Femur (tissue), 1 donor: ENCODE measurements around the gene LELP1.
"Not testable (repeated sequence)": the region's sequence is repeated elsewhere in the genome, so short reads cannot be mapped to it uniquely, and the experiment has no call there.

Source experiments
- DNase-seq: peaks from one replicate; pipeline ENCODE4 v3.0.0-alpha.2; 2017

LELP1 gene

DNA sequence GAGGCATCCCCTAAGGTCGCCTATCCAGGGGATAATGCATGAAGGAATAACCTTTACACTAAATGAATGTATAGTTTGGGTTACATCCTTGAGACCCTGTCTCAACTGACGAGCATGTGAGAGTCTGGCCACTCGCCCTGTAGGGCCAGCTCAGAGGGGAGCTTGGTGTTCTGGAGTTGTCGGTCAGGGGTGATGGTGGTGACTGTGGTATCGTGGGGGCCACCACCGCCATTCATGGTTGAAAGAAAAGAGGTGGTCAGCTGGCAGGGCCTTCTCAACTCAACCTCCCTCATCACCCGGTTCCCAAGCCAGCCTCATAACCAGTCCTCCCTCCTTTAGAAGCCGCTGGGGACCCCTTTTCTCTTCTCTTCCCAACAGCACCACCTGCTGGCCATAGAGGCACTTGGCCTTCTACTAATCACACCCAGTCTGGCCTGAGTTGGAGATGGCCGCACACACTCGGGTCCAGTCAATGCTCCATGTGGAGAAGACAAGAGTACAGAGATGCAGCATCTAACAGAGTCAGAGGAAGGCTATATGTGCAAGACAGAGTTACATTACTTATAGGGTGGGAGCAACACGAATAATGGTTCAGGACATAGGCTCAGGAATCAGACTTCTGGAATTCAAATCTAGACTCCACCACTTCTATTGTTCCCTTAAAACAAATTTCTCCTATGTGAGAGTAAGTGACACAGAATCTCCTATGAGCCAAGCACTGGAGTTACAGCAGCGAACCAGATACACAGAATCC lies 26.0 kb downstream of the LELP1 start:
- not testable (repeated sequence) for DNase-seq

DNA sequence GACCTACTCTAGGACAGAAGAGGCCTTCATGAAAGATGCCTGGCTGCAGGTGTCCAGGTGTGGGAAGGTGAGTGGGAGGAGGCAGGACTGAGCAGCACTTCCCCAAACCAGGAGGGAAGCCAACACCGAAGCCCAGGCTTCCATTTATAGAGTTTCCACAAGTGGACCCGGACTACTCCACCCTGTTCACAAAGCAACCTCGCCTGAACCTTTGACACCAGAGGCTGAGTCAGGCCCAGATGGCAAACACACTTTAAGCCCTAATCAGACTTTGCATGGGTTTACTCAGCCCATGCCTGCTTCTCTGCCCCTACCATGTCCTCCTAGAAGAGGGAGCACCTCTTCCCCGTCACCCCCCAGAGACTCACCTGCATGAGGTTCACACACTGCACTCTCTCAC lies 28.1 kb downstream of the LELP1 start:
- no peak for DNase-seq

DNA sequence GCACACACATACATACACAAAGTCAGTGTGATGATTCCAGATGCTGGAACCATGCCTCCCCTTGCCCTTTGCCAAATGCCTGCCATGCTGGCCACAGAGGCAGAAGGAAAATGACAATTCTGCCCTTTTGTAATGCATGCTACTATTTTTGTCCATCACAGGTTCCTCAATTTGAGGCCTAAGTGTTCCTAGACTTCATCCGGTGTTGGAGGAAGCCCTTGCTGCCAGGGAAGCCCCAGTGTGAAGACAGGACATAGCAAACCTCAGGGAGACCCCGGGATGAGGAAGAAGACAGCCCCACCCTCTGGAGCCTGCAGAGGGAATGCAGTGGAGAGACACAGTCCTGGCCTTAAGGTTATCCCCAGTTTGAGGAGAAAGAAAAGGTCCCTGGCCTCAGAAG lies 28.6 kb downstream of the LELP1 start:
- DNase-seq: no peak

DNA sequence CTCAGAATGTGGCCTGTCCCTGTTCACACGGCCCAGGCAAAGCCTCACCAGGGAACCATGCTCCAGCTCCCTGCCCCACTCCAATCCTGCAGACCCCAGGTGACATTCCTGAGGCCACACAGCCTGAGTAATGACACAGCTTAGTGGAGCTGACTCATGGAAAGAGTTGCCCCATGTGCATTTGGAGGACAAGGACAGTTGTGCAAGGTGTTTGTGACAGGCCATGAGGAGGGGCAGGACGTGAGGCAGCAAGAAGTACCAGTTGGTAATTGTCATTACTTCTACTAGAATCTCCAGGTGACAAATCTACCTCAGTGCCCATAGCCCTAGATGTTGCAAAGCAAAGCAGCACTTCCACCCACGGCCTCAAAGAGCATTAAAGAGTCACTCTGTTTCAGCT lies 29.3 kb downstream of the LELP1 start:
- DNase-seq: peak; percentile 35

DNA sequence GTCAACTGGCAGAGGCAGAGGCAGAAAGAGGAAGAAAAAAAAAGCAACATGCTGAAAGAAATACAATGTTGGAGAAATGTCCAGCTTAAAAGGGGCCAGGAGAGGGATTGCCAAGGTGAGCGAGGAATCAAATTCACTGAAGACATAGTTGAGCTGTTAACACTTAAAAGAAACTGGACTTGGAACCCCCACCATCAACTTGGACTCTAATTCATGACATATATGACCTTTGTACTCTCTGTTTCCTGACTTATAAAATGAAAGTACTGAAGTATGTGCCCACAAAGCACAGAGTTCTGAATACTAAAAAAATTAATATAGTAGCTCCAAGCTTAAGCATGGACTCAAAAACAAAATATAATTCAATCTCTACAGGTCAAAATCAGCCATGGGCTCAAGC lies 30.2 kb downstream of the LELP1 start:
- DNase-seq: no peak

DNA sequence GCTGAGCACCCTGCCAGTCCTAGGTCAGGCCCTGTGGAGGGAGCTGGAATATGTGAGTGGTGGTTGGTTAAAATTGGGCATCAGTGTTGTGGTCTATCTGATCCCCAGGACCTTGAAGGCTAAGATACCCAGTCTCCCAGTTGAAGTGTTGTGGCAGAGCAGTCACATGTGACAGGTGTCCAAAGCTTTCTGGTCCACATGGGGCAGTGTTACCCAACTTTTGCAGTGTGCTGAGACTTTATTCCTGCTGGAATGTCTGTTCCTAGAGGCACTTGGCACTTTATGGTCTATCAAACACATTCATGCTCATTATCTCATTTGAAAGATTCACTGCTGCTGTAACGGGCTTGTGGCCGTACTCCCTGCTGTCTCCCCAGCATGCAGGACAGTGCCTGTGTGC lies 35.3 kb downstream of the LELP1 start:
- no peak for DNase-seq

DNA sequence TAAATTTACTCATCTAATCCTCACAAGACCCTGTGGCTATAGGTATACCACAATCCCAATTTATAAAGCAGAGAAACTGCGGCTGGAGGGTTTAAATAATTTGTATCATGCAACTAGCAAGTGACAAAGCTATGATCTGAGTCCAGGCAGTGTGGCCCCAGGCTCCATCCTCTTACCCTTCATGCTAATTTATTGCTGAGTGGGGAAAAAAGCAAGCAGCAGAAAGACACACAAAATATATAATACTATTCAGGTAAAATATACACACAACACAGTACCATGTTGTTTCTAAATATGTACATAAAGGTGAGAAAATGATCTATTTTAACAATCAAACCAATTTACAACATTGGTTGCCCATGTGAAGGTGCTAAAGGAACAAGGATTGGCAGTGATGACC lies 38.9 kb downstream of the LELP1 start:
- no peak for DNase-seq

DNA sequence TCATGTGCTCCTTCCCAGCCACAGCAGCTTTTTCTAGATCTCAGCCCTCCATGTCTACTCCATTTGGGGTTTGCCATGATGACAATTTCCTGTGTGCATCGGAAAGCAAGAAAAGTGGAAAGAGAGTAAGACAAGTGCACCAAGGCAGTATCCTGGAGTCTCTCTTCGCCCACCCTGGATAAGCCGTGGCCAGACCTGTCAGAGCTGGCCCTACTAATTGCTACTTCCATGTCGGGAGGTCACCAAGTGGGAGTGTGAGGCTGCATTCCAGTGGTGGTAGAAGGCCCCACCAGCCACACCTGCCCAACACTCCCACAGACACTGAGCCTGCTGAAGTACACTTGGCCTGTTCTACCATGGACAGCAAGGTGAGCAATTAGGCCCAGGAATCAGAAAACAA lies 42.2 kb downstream of the LELP1 start:
- DNase-seq: no peak

DNA sequence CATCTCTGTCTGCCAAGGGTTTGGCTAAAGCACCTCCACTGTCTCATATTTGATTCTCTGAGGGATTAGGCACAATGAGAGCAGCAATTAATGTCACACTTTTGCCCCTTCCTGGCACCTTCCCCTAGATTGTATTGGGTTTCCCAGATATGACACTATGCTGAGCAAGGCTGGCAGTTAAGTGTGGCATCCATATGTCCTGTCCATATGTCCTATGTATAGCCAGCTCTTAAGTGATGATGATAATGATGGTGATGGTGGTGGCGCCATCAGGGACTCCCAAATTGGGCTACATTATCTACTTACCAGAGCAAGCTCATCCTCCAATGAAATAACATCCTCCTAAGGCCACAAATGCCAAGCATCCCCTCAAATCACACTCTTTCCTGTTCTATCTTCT lies 42.8 kb downstream of the LELP1 start:
- no peak for DNase-seq

DNA sequence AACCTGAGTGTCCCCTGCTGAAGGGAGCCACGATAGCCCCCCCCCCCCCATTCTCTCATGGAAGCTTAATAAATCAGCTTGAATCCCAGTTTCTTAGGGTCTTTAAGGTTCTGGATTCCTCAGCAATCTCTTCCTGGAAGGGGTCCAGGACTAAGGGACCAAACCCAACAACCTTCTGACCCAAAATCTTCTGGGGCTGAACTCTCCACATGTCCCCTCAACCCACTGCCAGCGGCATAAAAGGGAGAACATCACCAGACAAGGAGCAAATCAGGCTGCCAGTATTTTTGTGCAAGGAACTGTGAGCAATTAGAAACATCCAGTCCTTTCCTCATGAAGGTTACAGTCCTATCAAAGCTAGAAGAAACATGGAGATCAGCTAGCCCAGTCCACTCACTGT lies 43.6 kb downstream of the LELP1 start:
- DNase-seq: no peak

DNA sequence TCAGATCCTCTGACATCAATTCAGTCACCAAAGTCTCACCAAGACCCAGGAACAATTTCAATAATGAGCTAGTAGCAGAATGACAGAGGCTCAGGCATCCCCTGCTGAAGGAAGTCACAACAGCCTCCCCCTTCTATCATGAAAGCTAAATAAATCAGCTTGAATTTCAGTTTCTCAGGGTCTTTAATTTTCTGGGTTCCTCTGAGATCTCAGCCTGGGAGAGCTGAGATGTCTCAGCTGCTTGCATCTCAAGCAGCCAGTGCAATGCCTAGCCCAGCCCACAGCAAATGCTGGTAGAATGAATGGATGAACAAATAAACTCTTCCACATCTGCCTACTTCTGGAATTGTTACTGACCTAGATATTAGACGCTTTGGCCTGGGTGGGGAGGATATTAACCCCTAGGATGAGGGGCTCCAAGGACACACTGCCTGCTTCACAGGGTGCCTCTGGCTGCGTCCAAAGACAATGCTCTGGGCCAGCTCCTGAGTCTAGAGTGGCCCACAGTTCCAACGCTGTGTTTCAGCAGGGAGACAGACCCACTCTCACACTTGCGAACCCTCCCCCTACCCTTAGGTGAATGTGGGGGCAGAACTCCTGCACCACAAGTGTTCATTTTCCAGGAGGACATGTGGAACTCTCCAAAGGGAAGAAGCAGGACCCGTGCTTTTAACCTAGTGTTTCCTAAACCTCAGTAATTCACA lies 45.1 kb downstream of the LELP1 start:
- DNase-seq: no peak

DNA sequence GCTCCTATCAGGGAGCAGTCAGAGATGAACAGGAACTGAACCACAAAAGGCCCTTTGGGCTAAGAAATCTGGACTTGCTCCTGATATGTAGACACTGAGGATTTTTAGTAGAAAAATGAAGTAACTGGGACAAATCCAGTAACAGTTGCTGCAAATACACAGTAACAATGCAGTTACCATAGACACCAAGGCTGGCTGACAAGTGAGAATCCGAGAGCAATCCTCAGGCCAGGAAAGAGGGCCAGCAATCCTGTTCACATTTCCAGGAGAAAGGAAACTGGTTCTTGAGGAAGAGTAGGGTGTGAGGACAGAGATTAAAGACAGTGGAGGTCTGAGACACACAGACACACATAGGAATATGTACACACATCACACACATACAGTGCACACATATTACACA lies 46.9 kb downstream of the LELP1 start:
- DNase-seq: peak; percentile 66

DNA sequence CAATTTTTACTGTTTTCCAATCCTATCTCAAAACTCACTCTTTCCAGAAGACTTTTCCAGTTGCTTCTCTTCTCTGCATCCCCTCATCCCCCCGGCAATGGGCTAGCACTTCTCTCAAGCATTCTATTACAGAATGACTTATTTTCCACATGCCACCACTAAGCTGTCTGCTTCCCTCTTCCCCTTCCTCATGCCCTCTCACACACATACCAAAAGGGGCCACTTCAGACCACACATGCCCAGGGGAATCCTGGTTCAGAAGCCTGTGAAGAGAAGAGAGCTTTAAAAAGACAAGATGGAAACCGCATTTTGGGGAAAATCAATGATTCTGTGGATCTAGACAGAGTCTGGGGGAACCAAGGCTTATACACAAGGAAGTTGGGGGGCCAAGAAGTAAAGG lies 47.9 kb downstream of the LELP1 start:
- no peak for DNase-seq

DNA sequence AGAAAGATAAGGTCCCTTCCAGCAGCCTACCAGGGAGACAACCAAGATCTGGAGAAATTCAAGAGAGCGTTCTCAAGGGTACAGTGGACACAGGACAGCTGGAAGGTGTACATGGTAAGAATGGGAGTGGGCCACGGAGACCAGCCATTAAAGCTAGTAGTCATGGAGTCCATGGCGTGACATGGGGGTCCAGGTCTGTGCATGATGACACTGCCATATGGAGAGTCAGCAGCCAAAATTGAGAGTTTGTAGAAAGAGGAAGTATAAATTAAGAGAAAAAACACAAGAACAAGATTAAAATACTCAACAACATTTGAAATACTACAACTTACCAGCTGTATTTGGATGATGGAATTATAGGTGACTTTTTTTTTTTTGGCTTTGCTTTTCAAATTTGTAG lies 48.3 kb downstream of the LELP1 start:
- DNase-seq: no peak

DNA sequence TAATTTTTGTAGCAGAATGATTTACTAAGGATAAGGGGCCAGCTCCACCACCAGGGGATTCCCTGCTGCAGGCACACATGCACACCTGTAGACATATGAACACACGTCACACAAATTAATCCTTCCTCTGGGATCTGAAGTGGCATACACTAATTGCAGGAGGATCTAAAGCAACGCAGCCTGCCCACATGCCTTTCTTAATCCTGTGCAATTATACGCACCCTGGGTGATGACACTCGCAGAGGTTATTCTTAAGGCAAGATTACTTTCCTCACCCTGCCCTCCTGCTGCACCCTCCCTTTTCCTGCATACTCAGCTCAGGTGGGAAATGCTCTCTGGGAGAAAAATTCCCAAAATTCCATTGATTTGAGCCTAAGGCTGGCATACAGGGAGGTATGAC lies 48.8 kb downstream of the LELP1 start:
- no peak for DNase-seq

DNA sequence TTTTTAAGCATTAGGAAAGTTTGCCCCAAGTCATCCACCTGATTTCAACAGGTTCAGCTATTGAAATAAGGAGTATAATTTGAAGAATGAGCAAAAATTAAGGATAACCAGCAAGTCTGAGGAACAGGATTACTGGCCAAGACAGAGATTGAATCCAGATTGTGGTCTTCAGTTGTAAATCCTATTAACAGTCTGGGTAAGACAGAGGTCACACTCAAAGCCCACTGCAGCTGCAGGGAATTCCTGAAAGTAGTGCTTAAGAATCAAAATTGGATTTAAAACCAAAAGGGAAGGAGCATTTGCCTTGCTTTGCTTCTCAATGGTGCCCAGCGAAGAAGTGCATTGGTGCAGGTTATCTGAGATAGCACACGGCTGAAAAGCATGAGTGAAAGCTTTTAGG lies 49.8 kb downstream of the LELP1 start:
- DNase-seq: no peak

DNA sequence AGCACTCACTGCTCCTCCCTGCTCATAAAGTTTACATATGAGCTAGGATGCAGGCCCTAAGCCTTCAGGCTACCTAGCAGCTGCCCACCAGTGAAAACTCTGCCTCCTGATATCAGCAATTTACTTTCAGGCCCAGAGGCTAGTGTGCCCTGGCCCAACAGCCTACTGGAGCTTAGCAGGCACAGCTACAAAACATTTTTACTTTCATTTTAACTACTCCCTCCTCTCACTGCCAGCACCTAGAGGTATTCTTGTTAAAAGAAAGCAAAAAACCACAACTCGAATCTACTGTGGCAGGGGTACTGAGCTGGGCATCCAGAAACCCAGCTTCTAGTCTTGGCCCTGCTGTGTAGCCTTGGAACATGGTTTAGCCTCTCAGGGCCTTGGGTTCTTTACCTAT lies 50.5 kb downstream of the LELP1 start:
- no peak for DNase-seq
